ENCODE results near the gene CENPQ.

GRCh38 chr6:49499623-49500022 is 36.5 kb downstream of the CENPQ start, which contains the start of gene GLYATL3:
- no peak for TF ChIP-seq CTCF (IDR thresholded peaks at IDR 0.05)
- no peak for TF ChIP-seq POLR2A (IDR thresholded peaks at IDR 0.05)
